Keratinocyte (primary cell): ENCODE data around the gene RNF169. TPM values are rescaled to one million over a fixed set of nuclear protein-coding genes. Genes with fewer than 3 reads are reported as not detected.

ENCODE experiments used
- DNase-seq: peaks from one replicate; pipeline ENCODE4 v3.0.0-alpha.2; 2011; ENCODE audit warnings: low read depth, missing footprints, low spot score
- FAIRE-seq: peaks from 2 replicates; lab custom pipeline; 2011; peaks lifted over from hg19 to GRCh38; lab: Jason Lieb, UNC
- H2AFZ ChIP-seq: 2 replicates; pipeline ENCODE4 v1.6.0; 2012; ENCODE audit warnings: low read length, control low read depth, inconsistent platforms; ENCODE audit not compliant: control insufficient read depth
- H3K27ac ChIP-seq: 2 replicates; pipeline ENCODE4 v1.5.1; 2011; ENCODE audit warnings: low read length; ENCODE audit not compliant: control insufficient read depth, insufficient read depth
- H3K27me3 ChIP-seq: 3 replicates; pipeline ENCODE4 v1.6.0; 2011; ENCODE audit warnings: low read length; ENCODE audit not compliant: control insufficient read depth, insufficient read depth; ENCODE audit errors: extremely low read depth
- H3K36me3 ChIP-seq, 2 experiments: 2 replicates in 1 of 2; 3 replicates in 1 of 2; pipeline ENCODE4 v1.5.1; 2011; ENCODE audit warnings: low read length in 2 of 2, mild to moderate bottlenecking in 1 of 2; ENCODE audit not compliant: control insufficient read depth in 2 of 2, insufficient read depth in 2 of 2; ENCODE audit errors: extremely low read depth in 1 of 2
- H3K4me1 ChIP-seq: 3 replicates; pipeline ENCODE4 v1.5.1; 2011; ENCODE audit warnings: low read length; ENCODE audit not compliant: control insufficient read depth, insufficient read depth; ENCODE audit errors: extremely low read depth
- H3K4me2 ChIP-seq: 3 replicates; pipeline ENCODE4 v1.6.0; 2011; ENCODE audit warnings: low read depth, low read length; ENCODE audit not compliant: control insufficient read depth, insufficient read depth; ENCODE audit errors: extremely low read depth
- H3K4me3 ChIP-seq, 3 experiments: fragments of 200-600 bp in 1 of 3; sonication (generic) in 1 of 3; 2 replicates in 2 of 3; 3 replicates in 1 of 3; pipeline ENCODE4 v1.5.1; 2011 to 2016; ENCODE audit warnings: low read length in 3 of 3, mild to moderate bottlenecking in 3 of 3, control low read depth in 2 of 3, inconsistent platforms in 1 of 3, low read depth in 1 of 3, mixed read lengths in 1 of 3, mixed run types in 1 of 3, moderate library complexity in 1 of 3; ENCODE audit not compliant: control insufficient read depth in 2 of 3, insufficient read depth in 2 of 3; ENCODE audit errors: extremely low read depth in 1 of 3
- H3K79me2 ChIP-seq: 2 replicates; pipeline ENCODE4 v1.6.0; 2012; ENCODE audit warnings: low read length; ENCODE audit not compliant: control insufficient read depth, insufficient read depth
- H3K9ac ChIP-seq: 3 replicates; pipeline ENCODE4 v1.6.0; 2011; ENCODE audit warnings: low read length; ENCODE audit not compliant: control insufficient read depth, insufficient read depth; ENCODE audit errors: extremely low read depth
- H3K9me1 ChIP-seq: 3 replicates; pipeline ENCODE4 v1.6.0; 2011; ENCODE audit warnings: low read length; ENCODE audit not compliant: control insufficient read depth, insufficient read depth; ENCODE audit errors: extremely low read depth
- H3K9me3 ChIP-seq: 2 replicates; pipeline ENCODE4 v1.5.1; 2012; ENCODE audit warnings: low read depth, low read length; ENCODE audit not compliant: control insufficient read depth
- H4K20me1 ChIP-seq: 3 replicates; pipeline ENCODE4 v1.6.0; 2011; ENCODE audit warnings: low read length; ENCODE audit not compliant: control insufficient read depth, insufficient read depth; ENCODE audit errors: extremely low read depth
- CTCF ChIP-seq, 3 experiments: IDR thresholded peaks in 1 of 3; conservative IDR thresholded peaks in 1 of 3; optimal IDR thresholded peaks in 1 of 3; 2 replicates in 2 of 3; 3 replicates in 1 of 3; pipeline versions ENCODE3 to v1.5.1; 2011; ENCODE audit warnings: low read length in 3 of 3, mild to moderate bottlenecking in 3 of 3, moderate library complexity in 2 of 3, control low read depth in 1 of 3, inconsistent platforms in 1 of 3; ENCODE audit not compliant: insufficient read depth in 2 of 3; ENCODE audit errors: extremely low read depth in 1 of 3
- EZH2 ChIP-seq: IDR thresholded peaks from one replicate; pipeline ENCODE4 v1.6.1; 2012; ENCODE audit warnings: inconsistent platforms, mild to moderate bottlenecking, low read length, moderate library complexity
- dilution Hi-C: fragments of 300-500 bp; cut with MboI; formaldehyde crosslinking; loops from one replicate; pipeline ENCODE4 v1.7.0; 2020; ENCODE audit warnings: low sequenced_read_pairs; ENCODE audit not compliant: extremely low pct_ligation_motif_present
- polyA plus RNA-seq, 5 experiments: library from polyadenylated mRNA; depleted of rRNA in 3 of 5; stranded (reverse) in 3 of 5; stranded (forward) in 1 of 5; unstranded in 1 of 5; fragments of >200 nt; gene quantifications; 1 replicate in 1 of 5; 2 replicates in 3 of 5; 3 replicates in 1 of 5; pipeline versions ENCODE4 v1.2.1 to v1.2.3, GENCODE V29; 2011 to 2012; ENCODE audit warnings: missing spikeins in 2 of 5, low read depth in 1 of 5, low replicate concordance in 1 of 5

RNF169 gene
- polyA plus RNA-seq, 1 donor (not counting 4 experiments of a cell fraction or from before 2014, with no cell fraction given), result 8.9 TPM

- no peak overlapping the region for H3K9ac ChIP-seq
- H3K4me1 ChIP-seq, result no peaks in the 10 kb centered on the region
- H3K9me3 ChIP-seq, result no peaks in the 10 kb centered on the region
- DNase-seq (no peak), FAIRE-seq (no peak)
- dilution Hi-C loops, result no loop called here
- H3K79me2 ChIP-seq, result no peaks in the 10 kb centered on the region
- no peak overlapping the region for H3K4me3 ChIP-seq
- no peak for TF ChIP-seq CTCF (optimal IDR thresholded peaks at IDR 0.05 in 1 of 3, IDR thresholded peaks at IDR 0.05 in 1 of 3, conservative IDR thresholded peaks at IDR 0.05 in 1 of 3; ENCODE audit: extremely low read depth in 1 of 3, insufficient read depth in 2 of 3, low read length in 3 of 3)
- no peak for TF ChIP-seq EZH2
- no peaks in the 10 kb centered on the region for H4K20me1 ChIP-seq
- no peak overlapping the region for H3K4me2 ChIP-seq
- H3K27me3 ChIP-seq, result peaks cover 39% of the 10 kb centered on the region
- H2AFZ ChIP-seq, result no peak overlapping the region
- H3K36me3 ChIP-seq, result no peaks in the 10 kb centered on the region
- no peak overlapping the region for H3K27ac ChIP-seq
- no peaks in the 10 kb centered on the region for H3K9me1 ChIP-seq
Measured at GRCh38 chr11:74734559-74734925, 14.1 kb upstream of the RNF169 start.

- H3K4me2 ChIP-seq, result no peak overlapping the region
- TF ChIP-seq CTCF (optimal IDR thresholded peaks at IDR 0.05 in 1 of 3, IDR thresholded peaks at IDR 0.05 in 1 of 3, conservative IDR thresholded peaks at IDR 0.05 in 1 of 3; ENCODE audit: extremely low read depth in 1 of 3, insufficient read depth in 2 of 3, low read length in 3 of 3) (no peak), EZH2 (no peak)
- no peaks in the 10 kb centered on the region for H3K4me1 ChIP-seq
- DNase-seq, result no peak
- no peaks in the 10 kb centered on the region for H3K36me3 ChIP-seq
- no peaks in the 10 kb centered on the region for H3K9me3 ChIP-seq
- no peak overlapping the region for H3K9ac ChIP-seq
- no peak overlapping the region for H2AFZ ChIP-seq
- no peak for FAIRE-seq
- no peaks in the 10 kb centered on the region for H3K79me2 ChIP-seq
- H3K4me3 ChIP-seq, result no peak overlapping the region
- H3K9me1 ChIP-seq, result no peaks in the 10 kb centered on the region
- peaks cover 30% of the 10 kb centered on the region for H3K27me3 ChIP-seq
- dilution Hi-C loops, result no loop called here
- no peak overlapping the region for H3K27ac ChIP-seq
- no peaks in the 10 kb centered on the region for H4K20me1 ChIP-seq
Measured at GRCh38 chr11:74735365-74735928, 13.2 kb upstream of the RNF169 start.
